Liver (tissue), 9 donors: ENCODE results near the gene SPRYD4. TPM values are rescaled to one million over a fixed set of nuclear protein-coding genes. Genes with fewer than 3 reads are reported as not detected.
"Not testable (repeated sequence)": the region's sequence is repeated elsewhere in the genome, so short reads cannot be mapped to it uniquely, and the experiment has no call there.

Experiments
- DNase-seq: peaks from one replicate; pipeline ENCODE4 v3.0.0-alpha.2; 2017; ENCODE audit warnings: low spot score
- H3K27ac ChIP-seq, 2 donors: one replicate each; pipeline ENCODE4 v1.7.0; 2013; ENCODE audit warnings: inconsistent platforms in 2 of 2, low read length in 2 of 2, control low read depth in 1 of 2, low read depth in 1 of 2, mild to moderate bottlenecking in 1 of 2
- H3K27me3 ChIP-seq, 4 donors: one replicate each; pipeline versions ENCODE4 v1.6.1 to v1.7.0; 2013; ENCODE audit warnings: low read length in 3 of 4, inconsistent platforms in 1 of 4, mild to moderate bottlenecking in 1 of 4, moderate library complexity in 1 of 4; ENCODE audit not compliant: control insufficient read depth in 4 of 4, insufficient read depth in 4 of 4
- H3K36me3 ChIP-seq, 4 donors: one replicate each; pipeline versions ENCODE4 v1.6.1 to v1.7.0; 2013; ENCODE audit warnings: low read length in 3 of 4, mild to moderate bottlenecking in 3 of 4, low read depth in 1 of 4, moderate library complexity in 1 of 4; ENCODE audit not compliant: control insufficient read depth in 4 of 4, insufficient read depth in 3 of 4
- H3K4me1 ChIP-seq, 4 donors: one replicate each; pipeline versions ENCODE4 v1.6.1 to v1.7.0; 2013; ENCODE audit warnings: low read length in 3 of 4, mild to moderate bottlenecking in 3 of 4, moderate library complexity in 1 of 4; ENCODE audit not compliant: control insufficient read depth in 4 of 4, insufficient read depth in 4 of 4
- H3K4me3 ChIP-seq, 3 donors: one replicate each; pipeline versions ENCODE4 v1.6.1 to v1.7.0; 2013; ENCODE audit warnings: low read length in 3 of 3, control low read depth in 1 of 3, low read depth in 1 of 3, mild to moderate bottlenecking in 1 of 3
- H3K9ac ChIP-seq, 2 donors: one replicate each; pipeline ENCODE4 v1.7.0; 2013; ENCODE audit warnings: low read length in 2 of 2, mild to moderate bottlenecking in 2 of 2, moderate library complexity in 2 of 2, control low read depth in 1 of 2, low read depth in 1 of 2
- H3K9me3 ChIP-seq, 4 donors: one replicate each; pipeline versions ENCODE4 v1.6.1 to v1.7.0; 2013; ENCODE audit warnings: low read length in 3 of 4; ENCODE audit not compliant: control insufficient read depth in 4 of 4
- ATF3 ChIP-seq: IDR thresholded peaks from 2 replicates; pipeline ENCODE4 v1.6.1; 2016; ENCODE audit warnings: antibody characterized with exemption
- CTCF ChIP-seq: fragments of 150-350 bp; IDR thresholded peaks from 2 replicates; pipeline ENCODE4 v1.5.1; 2017; ENCODE audit warnings: improper control_type of control experiment, low read depth, low read length; ENCODE audit not compliant: missing input control
- EGR1 ChIP-seq, 2 donors: IDR thresholded peaks; 2 replicates each; pipeline ENCODE4 v1.6.1; 2016 to 2018; ENCODE audit warnings: antibody characterized with exemption in 2 of 2, low read depth in 2 of 2
- FOXA1 ChIP-seq: IDR thresholded peaks from 2 replicates; pipeline ENCODE4 v1.6.1; 2016; ENCODE audit warnings: antibody characterized with exemption
- FOXA2 ChIP-seq: IDR thresholded peaks from 2 replicates; pipeline ENCODE4 v1.6.1; 2016; ENCODE audit warnings: antibody characterized with exemption
- GABPA ChIP-seq, 2 donors: IDR thresholded peaks in 1 of 2; conservative IDR thresholded peaks in 1 of 2; 2 replicates each; pipeline ENCODE4 v1.6.1; 2016; ENCODE audit warnings: antibody characterized with exemption in 2 of 2, mild to moderate bottlenecking in 1 of 2, moderate library complexity in 1 of 2
- HNF4A ChIP-seq, 2 donors: conservative IDR thresholded peaks; 2 replicates each; pipeline ENCODE4 v1.6.1; 2016; ENCODE audit warnings: antibody characterized with exemption in 2 of 2, mild to moderate bottlenecking in 2 of 2
- HNF4G ChIP-seq: IDR thresholded peaks from 2 replicates; pipeline ENCODE4 v1.6.1; 2016; ENCODE audit warnings: antibody characterized with exemption
- JUND ChIP-seq, 2 donors: IDR thresholded peaks; 2 replicates each; pipeline ENCODE4 v1.6.1; 2016; ENCODE audit warnings: antibody characterized with exemption in 2 of 2
- NR2F2 ChIP-seq: IDR thresholded peaks from 2 replicates; pipeline ENCODE4 v1.6.1; 2016; ENCODE audit warnings: antibody characterized with exemption
- RAD21 ChIP-seq, 2 donors: IDR thresholded peaks; 2 replicates each; pipeline ENCODE4 v1.6.1; 2016; ENCODE audit warnings: antibody characterized with exemption in 2 of 2, mild to moderate bottlenecking in 2 of 2
- REST ChIP-seq: IDR thresholded peaks from 2 replicates; pipeline ENCODE4 v1.6.1; 2016; ENCODE audit warnings: antibody characterized with exemption, mild to moderate bottlenecking
- RXRA ChIP-seq, 2 donors: IDR thresholded peaks; 2 replicates each; pipeline ENCODE4 v1.6.1; 2017 to 2018; ENCODE audit warnings: antibody characterized with exemption in 2 of 2, mild to moderate bottlenecking in 1 of 2
- SP1 ChIP-seq: IDR thresholded peaks from 2 replicates; pipeline ENCODE4 v1.6.1; 2018; ENCODE audit warnings: antibody characterized with exemption, mild to moderate bottlenecking
- TAF1 ChIP-seq: conservative IDR thresholded peaks from 2 replicates; pipeline ENCODE4 v1.6.1; 2016; ENCODE audit warnings: antibody characterized with exemption, mild to moderate bottlenecking
- YY1 ChIP-seq: IDR thresholded peaks from 2 replicates; pipeline ENCODE4 v1.6.1; 2016; ENCODE audit warnings: antibody characterized with exemption, mild to moderate bottlenecking
- WGBS: extraction: QIAGEN DNeasy Blood & Tissue Kit; methylation state at CpG from one replicate; pipeline ENCODE4 v1.1.7; 2013; 5-methylcytosine and 5-hydroxymethylcytosine counted together
- polyA plus RNA-seq, 2 donors: library from polyadenylated mRNA; stranded (reverse) in 1 of 2; unstranded in 1 of 2; fragments of 200-250 nt in 1 of 2; fragments of >200 nt in 1 of 2; fragmentation: Nextera tagmentation in 1 of 2; extraction: Ambion mirVana in 1 of 2; gene quantifications; one replicate each; pipeline versions ENCODE4 v1.2.1 to v1.2.3, GENCODE V29; 2013 to 2015
- total RNA-seq, 2 donors: library from RNA; depleted of rRNA; stranded (reverse); fragments of >200 nt; gene quantifications; one replicate each; pipeline ENCODE4 v1.2.3, GENCODE V29; 2014
- TF ChIP-seq, protein P1 (sequence below): IDR thresholded peaks from 2 replicates; pipeline ENCODE4 v1.6.1; 2016; ENCODE audit warnings: antibody characterized with exemption
- TF ChIP-seq, protein P2 (sequence below): IDR thresholded peaks from 2 replicates; pipeline ENCODE4 v1.6.1; 2016; ENCODE audit warnings: antibody characterized with exemption
- donor health status: healthy.
- donor health status: healthy.
- donor health status: healthy.
- donor health status: healthy.
- donor health status: healthy.

Gene SPRYD4
- total and polyA plus RNA-seq, 4 donors: 3.8 to 13.0 (median 7.6) TPM

- Histone ChIP-seq H3K36me3 (no peaks in the 10 kb centered on the region), H3K9ac (no peak overlapping the region), H3K27me3 (no peaks in the 10 kb centered on the region), H3K27ac (no peak overlapping the region), H3K4me1 (no peaks in the 10 kb centered on the region), H3K4me3 (no peak overlapping the region), H3K9me3 (no peaks in the 10 kb centered on the region)
- 93% methylated on average over 16 of the region's 16 CpGs for WGBS
- TF ChIP-seq SP1 (no peak), YY1 (no peak), TAF1 (no peak), FOXA2 (no peak), HNF4G (no peak), GABPA (IDR thresholded peaks at IDR 0.05 in 1 of 2, conservative IDR thresholded peaks at IDR 0.05 in 1 of 2) (no peak)
- DNase-seq: no peak
These were observed 42.4 kb downstream of the SPRYD4 start for GRCh38 chr12:56510786-56511185.

DNA sequence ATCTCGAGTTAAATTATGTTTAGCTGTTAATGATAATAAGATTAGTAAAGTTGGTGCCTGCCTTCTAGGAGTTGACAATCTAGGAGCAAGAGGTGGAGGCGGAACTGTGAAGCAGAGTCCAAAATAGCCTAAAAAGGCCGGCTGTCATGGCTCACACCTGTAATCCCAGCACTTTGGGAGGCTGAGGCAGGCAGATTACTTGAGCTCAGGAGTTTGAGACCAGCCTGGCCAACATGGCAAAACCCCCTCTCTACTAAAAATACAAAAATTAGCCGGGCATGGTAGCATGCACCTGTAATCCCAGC lies 45.6 kb downstream of the SPRYD4 start:
- H3K36me3 ChIP-seq, H3K9me3 ChIP-seq, H3K27ac ChIP-seq, H3K27me3 ChIP-seq, H3K4me1 ChIP-seq, DNase-seq, H3K4me3 ChIP-seq: not testable (repeated sequence)
- H3K9ac ChIP-seq: peak overlapping the region in 1 of 2 donors; percentile 47
- WGBS: 56% methylated on average over 4 of the region's 4 CpGs

GRCh38 chr12:56517854-56518253 lies 49.5 kb downstream of the SPRYD4 start:
- Histone ChIP-seq H3K4me1 (peaks cover 0 to 3% (median 0%) of the 10 kb centered on the region in 4 donors), H3K36me3 (no peaks in the 10 kb centered on the region), H3K9me3 (no peaks in the 10 kb centered on the region), H3K27me3 (no peaks in the 10 kb centered on the region), H3K9ac (no peak overlapping the region), H3K4me3 (no peak overlapping the region), H3K27ac (no peak overlapping the region)
- no peak for DNase-seq
- TF ChIP-seq GABPA (IDR thresholded peaks at IDR 0.05 in 1 of 2, conservative IDR thresholded peaks at IDR 0.05 in 1 of 2): no peak
- no peak for TF ChIP-seq HNF4G
- TF ChIP-seq YY1: no peak
- no peak for TF ChIP-seq ATF3
- no peak for TF ChIP-seq REST
- no peak for TF ChIP-seq RAD21 (IDR thresholded peaks at IDR 0.05)
- no peak for TF ChIP-seq HNF4A (conservative IDR thresholded peaks at IDR 0.05)
- TF ChIP-seq FOXA1: no peak
- TF ChIP-seq FOXA2: no peak
- no peak for TF ChIP-seq JUND (IDR thresholded peaks at IDR 0.05)
- TF ChIP-seq TAF1: no peak
- TF ChIP-seq CTCF: no peak
- no peak for TF ChIP-seq RXRA (IDR thresholded peaks at IDR 0.05)
- TF ChIP-seq, protein P1, sequence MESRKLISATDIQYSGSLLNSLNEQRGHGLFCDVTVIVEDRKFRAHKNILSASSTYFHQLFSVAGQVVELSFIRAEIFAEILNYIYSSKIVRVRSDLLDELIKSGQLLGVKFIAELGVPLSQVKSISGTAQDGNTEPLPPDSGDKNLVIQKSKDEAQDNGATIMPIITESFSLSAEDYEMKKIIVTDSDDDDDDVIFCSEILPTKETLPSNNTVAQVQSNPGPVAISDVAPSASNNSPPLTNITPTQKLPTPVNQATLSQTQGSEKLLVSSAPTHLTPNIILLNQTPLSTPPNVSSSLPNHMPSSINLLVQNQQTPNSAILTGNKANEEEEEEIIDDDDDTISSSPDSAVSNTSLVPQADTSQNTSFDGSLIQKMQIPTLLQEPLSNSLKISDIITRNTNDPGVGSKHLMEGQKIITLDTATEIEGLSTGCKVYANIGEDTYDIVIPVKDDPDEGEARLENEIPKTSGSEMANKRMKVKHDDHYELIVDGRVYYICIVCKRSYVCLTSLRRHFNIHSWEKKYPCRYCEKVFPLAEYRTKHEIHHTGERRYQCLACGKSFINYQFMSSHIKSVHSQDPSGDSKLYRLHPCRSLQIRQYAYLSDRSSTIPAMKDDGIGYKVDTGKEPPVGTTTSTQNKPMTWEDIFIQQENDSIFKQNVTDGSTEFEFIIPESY: no peak
- TF ChIP-seq, protein P2, sequence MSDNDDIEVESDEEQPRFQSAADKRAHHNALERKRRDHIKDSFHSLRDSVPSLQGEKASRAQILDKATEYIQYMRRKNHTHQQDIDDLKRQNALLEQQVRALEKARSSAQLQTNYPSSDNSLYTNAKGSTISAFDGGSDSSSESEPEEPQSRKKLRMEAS: no peak
- no peak for TF ChIP-seq SP1
- no peak for TF ChIP-seq EGR1 (IDR thresholded peaks at IDR 0.05; ENCODE audit: low read depth in 2 of 2)
- no peak for TF ChIP-seq NR2F2
- 93% methylated on average over 2 of the region's 2 CpGs for WGBS
